Esophagus squamous epithelium (tissue), 5 donors: ENCODE measurements around the gene SMOC1. TPM values are rescaled to one million over a fixed set of nuclear protein-coding genes. Genes with fewer than 3 reads are reported as not detected.
A peak's percentile ranks its signal among the peaks of the same experiment; 100 is the strongest.

Experiments used
- DNase-seq: peaks from one replicate; lab custom pipeline; 2025; lab: John Stamatoyannopoulos, UW
- H3K27ac ChIP-seq, 4 donors: fragments of 200-600 bp; sonication (generic); one replicate each; pipeline ENCODE4 v1.5.1; 2016 to 2019; ENCODE audit warnings: mild to moderate bottlenecking in 1 of 4
- H3K27me3 ChIP-seq, 4 donors: fragments of 200-600 bp; sonication (generic); 1 replicate in 3 of 4; 2 replicates in 1 of 4; pipeline versions ENCODE4 v1.5.1 to v1.6.0; 2017 to 2021; ENCODE audit warnings: antibody characterized with exemption in 1 of 4
- H3K36me3 ChIP-seq, 3 donors: fragments of 200-600 bp; sonication (generic); one replicate each; pipeline ENCODE4 v1.5.1; 2016 to 2019
- H3K4me1 ChIP-seq, 3 donors: fragments of 200-600 bp; sonication (generic); one replicate each; pipeline ENCODE4 v1.5.1; 2017 to 2019
- H3K4me3 ChIP-seq, 4 donors: fragments of 200-600 bp; sonication (generic); 1 replicate in 3 of 4; 2 replicates in 1 of 4; pipeline ENCODE4 v1.5.1; 2016 to 2019; ENCODE audit warnings: mild to moderate bottlenecking in 2 of 4, moderate library complexity in 1 of 4
- H3K9me3 ChIP-seq, 3 donors: fragments of 200-600 bp; sonication (generic); one replicate each; pipeline ENCODE4 v1.5.1; 2016 to 2019
- CTCF ChIP-seq, 6 experiments: fragments of 450-650 bp in 4 of 6; fragments of 200-600 bp in 2 of 6; sonication (generic) in 2 of 6; IDR thresholded peaks; one replicate each; pipeline ENCODE4 v1.5.1; 2016 to 2019; ENCODE audit warnings: antibody characterized with exemption in 6 of 6, mild to moderate bottlenecking in 4 of 6, moderate library complexity in 4 of 6
- POLR2A ChIP-seq, 4 donors: fragments of 450-650 bp; IDR thresholded peaks; one replicate each; pipeline ENCODE4 v1.6.1; 2017; ENCODE audit warnings: antibody characterized with exemption in 4 of 4, mild to moderate bottlenecking in 4 of 4, moderate library complexity in 3 of 4
- WGBS, 2 donors: methylation state at CpG; one replicate each; pipeline ENCODE4 v1.1.5; 2018; 5-methylcytosine and 5-hydroxymethylcytosine counted together
- intact Hi-C: fragments of 100-400 bp; cut with DNase I; formaldehyde crosslinking; loops from one replicate; pipeline ENCODE4 v1.15.0; 2022
- total RNA-seq, 4 donors: library from RNA; depleted of rRNA; stranded (reverse); fragments of >200 nt; gene quantifications; one replicate each; pipeline ENCODE4 v1.1.0, GENCODE V29; 2016
- donor health status: DM: yes; HTN: yes; CAD: no.

The SMOC1 gene
- total RNA-seq, 4 donors from 2014 or later = 1.1 TPM; not detected in 3

DNA sequence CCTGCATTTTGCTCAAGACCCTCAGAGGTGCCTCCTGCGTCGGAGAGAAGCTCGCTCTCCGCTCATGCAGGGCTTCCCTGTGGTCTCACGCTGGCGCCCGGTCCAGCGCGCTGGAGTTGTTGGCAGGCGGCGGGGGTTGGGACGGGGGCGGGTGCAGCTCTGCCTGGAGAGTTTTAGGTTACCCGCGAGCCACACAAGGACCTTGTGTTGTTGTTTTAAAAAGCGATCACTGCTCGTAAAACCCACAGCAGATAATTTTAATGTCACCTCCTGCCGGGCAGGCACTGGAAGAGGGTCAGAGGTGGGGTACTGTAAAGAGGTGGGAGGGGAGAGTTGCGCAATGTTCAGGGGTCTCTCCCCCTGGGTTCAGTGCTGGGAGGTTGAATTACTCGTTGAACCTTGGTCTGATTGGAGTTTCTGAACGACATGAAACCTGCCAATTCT, 850 bp downstream of the SMOC1 start:
- TF ChIP-seq CTCF (IDR thresholded peaks at IDR 0.05) = no peak
- no peak for TF ChIP-seq POLR2A (IDR thresholded peaks at IDR 0.05)
- no peak for DNase-seq
- H3K4me3 ChIP-seq = peak overlapping the region in 1 of 4 donors; percentile 52
- intact Hi-C loops = no loop called here
- H3K4me1 ChIP-seq = peaks cover 0 to 9% (median 0%) of the 10 kb centered on the region in 3 donors
- no peaks in the 10 kb centered on the region for H3K9me3 ChIP-seq
- H3K27me3 ChIP-seq = peaks cover 0 to 64% (median 0%) of the 10 kb centered on the region in 4 donors
- no peaks in the 10 kb centered on the region for H3K36me3 ChIP-seq
- 5 to 22% methylated on average over 6 to 10 of the region's 21 CpGs for WGBS, 2 donors
- H3K27ac ChIP-seq = no peak overlapping the region

GRCh38 chr14:69880893-69881292, 1.7 kb downstream of the SMOC1 start:
- Histone ChIP-seq H3K27ac (no peak overlapping the region), H3K9me3 (no peaks in the 10 kb centered on the region), H3K27me3 (peaks cover 0 to 64% (median 0%) of the 10 kb centered on the region in 4 donors), H3K36me3 (no peaks in the 10 kb centered on the region), H3K4me3 (no peak overlapping the region), H3K4me1 (peaks cover 0 to 9% (median 0%) of the 10 kb centered on the region in 3 donors)
- WGBS, 2 donors = 59 to 70% methylated on average over 5 of the region's 5 CpGs
- no peak for TF ChIP-seq POLR2A (IDR thresholded peaks at IDR 0.05)
- TF ChIP-seq CTCF (IDR thresholded peaks at IDR 0.05) = no peak
- DNase-seq = no peak
- intact Hi-C loops = no loop called here

DNA sequence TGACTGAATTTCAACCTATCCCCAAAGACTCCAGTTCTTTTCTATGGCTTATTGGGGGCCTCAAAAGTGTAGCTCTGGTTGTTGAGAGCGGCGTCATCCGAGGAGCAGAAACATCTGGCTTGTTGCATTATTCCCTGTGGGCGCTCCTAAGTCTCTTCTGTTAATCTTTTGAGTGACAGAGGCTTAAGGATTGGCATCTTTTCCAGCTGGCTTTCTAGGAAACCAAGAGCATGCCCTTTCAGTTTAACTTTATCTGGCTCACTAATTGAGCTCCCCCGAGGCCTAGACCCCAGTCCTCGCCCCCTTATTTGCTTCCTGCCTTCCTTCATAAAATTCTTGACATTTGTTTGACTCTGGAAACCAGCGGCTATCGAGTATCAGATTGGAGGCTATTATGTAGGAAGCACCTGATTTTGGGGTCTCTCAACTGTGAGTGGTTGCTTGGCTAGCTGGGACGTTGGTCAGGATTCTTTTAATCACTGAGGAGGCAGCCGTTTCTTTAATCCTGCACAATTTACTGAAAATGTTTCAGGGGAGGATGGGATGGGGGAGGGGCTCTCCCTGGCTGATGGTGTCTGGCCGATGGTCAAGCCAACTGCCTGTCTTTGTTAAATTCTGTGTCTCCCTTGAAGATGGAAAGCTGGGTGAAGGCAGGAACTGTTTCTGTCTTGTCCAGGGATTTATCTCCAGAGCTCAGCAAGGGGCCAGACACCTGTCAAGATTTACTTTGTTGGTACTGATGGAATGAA, 3.1 kb downstream of the SMOC1 start:
- no peak for DNase-seq
- no peak overlapping the region for H3K4me3 ChIP-seq
- no peak overlapping the region for H3K27ac ChIP-seq
- H3K27me3 ChIP-seq = peaks cover 0 to 59% (median 0%) of the 10 kb centered on the region in 4 donors
- intact Hi-C loops = no loop called here
- 37 to 42% methylated on average over 11 of the region's 11 CpGs for WGBS, 2 donors
- H3K36me3 ChIP-seq = no peaks in the 10 kb centered on the region
- no peaks in the 10 kb centered on the region for H3K9me3 ChIP-seq
- H3K4me1 ChIP-seq = peaks cover 0 to 9% (median 0%) of the 10 kb centered on the region in 3 donors
- TF ChIP-seq POLR2A (IDR thresholded peaks at IDR 0.05) (no peak), CTCF (IDR thresholded peaks at IDR 0.05) (no peak)

DNA sequence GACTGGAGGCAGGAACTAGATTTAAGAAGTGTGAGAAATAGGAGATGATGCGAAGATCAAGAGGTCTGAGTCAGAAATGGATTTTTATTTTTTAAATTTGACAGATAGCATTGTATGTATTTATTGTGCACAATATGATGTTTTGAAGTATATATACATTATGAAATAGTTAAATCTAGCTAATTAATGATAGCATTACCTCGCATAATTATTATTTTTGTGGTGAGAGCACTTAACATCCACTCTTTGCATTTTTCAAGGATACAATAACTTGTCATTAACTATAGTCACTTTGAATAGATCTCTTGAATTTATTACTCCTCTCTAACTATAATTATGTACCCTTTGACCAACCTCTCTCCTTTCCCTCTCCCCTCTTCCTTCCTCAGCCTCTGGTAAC, 3.7 kb downstream of the SMOC1 start:
- Histone ChIP-seq H3K4me3 (no peak overlapping the region), H3K4me1 (peaks cover 0 to 9% (median 0%) of the 10 kb centered on the region in 3 donors), H3K27ac (no peak overlapping the region), H3K9me3 (no peaks in the 10 kb centered on the region), H3K27me3 (peaks cover 0 to 55% (median 0%) of the 10 kb centered on the region in 4 donors), H3K36me3 (no peaks in the 10 kb centered on the region)
- TF ChIP-seq CTCF (IDR thresholded peaks at IDR 0.05) (no peak), POLR2A (IDR thresholded peaks at IDR 0.05) (no peak)
- no peak for DNase-seq
- intact Hi-C loops = no loop called here
- 64 to 74% methylated on average over 2 of the region's 2 CpGs for WGBS, 2 donors

- 62 to 68% methylated on average over 2 of the region's 2 CpGs for WGBS, 2 donors
- no peaks in the 10 kb centered on the region for H3K36me3 ChIP-seq
- no peak overlapping the region for H3K4me3 ChIP-seq
- no peak for DNase-seq
- TF ChIP-seq POLR2A (IDR thresholded peaks at IDR 0.05) (no peak), CTCF (IDR thresholded peaks at IDR 0.05) (no peak)
- no peaks in the 10 kb centered on the region for H3K4me1 ChIP-seq
- no peak overlapping the region for H3K27ac ChIP-seq
- no peaks in the 10 kb centered on the region for H3K9me3 ChIP-seq
- intact Hi-C loops = no loop called here
- H3K27me3 ChIP-seq = peaks cover 0 to 29% (median 0%) of the 10 kb centered on the region in 4 donors
These were observed 7.4 kb downstream of the SMOC1 start for GRCh38 chr14:69886453-69887242.
